Kidney (tissue), 14 donors: ENCODE results near the gene RNU7-1. TPM values are rescaled to one million over a fixed set of nuclear protein-coding genes. Genes with fewer than 3 reads are reported as not detected.
A peak's percentile ranks its signal among the peaks of the same experiment; 100 is the strongest.

ENCODE experiments used
- DNase-seq, 5 donors: peaks; one replicate each; pipeline ENCODE4 v3.0.0-alpha.2; 2013 to 2020
- FAIRE-seq: peaks from 2 replicates; lab custom pipeline; 2012; peaks lifted over from hg19 to GRCh38; lab: Jason Lieb, UNC
- H3K27ac ChIP-seq, 2 donors: one replicate each; pipeline ENCODE4 v1.7.0; 2013; ENCODE audit warnings: low read depth in 2 of 2, low read length in 2 of 2, inconsistent platforms in 1 of 2
- H3K27me3 ChIP-seq: one replicate; pipeline ENCODE4 v1.7.1; 2013; ENCODE audit warnings: low read length, inconsistent platforms; ENCODE audit not compliant: control insufficient read depth, insufficient read depth
- H3K36me3 ChIP-seq, 3 donors: one replicate each; pipeline versions ENCODE4 v1.7.0 to v1.7.1; 2013; ENCODE audit warnings: low read length in 3 of 3, control low read depth in 1 of 3, inconsistent platforms in 1 of 3; ENCODE audit not compliant: insufficient read depth in 3 of 3, control insufficient read depth in 2 of 3
- H3K4me1 ChIP-seq, 3 donors: one replicate each; pipeline versions ENCODE4 v1.7.0 to v1.7.1; 2013; ENCODE audit warnings: low read length in 3 of 3, inconsistent platforms in 1 of 3, low read depth in 1 of 3; ENCODE audit not compliant: control insufficient read depth in 2 of 3, insufficient read depth in 2 of 3
- H3K4me3 ChIP-seq, 3 donors: one replicate each; pipeline versions ENCODE4 v1.7.0 to v1.8.1; 2013; ENCODE audit warnings: low read length in 3 of 3, control low read depth in 1 of 3, inconsistent platforms in 1 of 3
- H3K9ac ChIP-seq, 3 donors: one replicate each; pipeline versions ENCODE4 v1.7.0 to v1.7.1; 2013; ENCODE audit warnings: low read length in 3 of 3, control low read depth in 1 of 3, inconsistent platforms in 1 of 3
- H3K9me3 ChIP-seq, 3 donors: one replicate each; pipeline versions ENCODE4 v1.7.0 to v1.7.1; 2013; ENCODE audit warnings: low read length in 3 of 3, control low read depth in 1 of 3, inconsistent platforms in 1 of 3; ENCODE audit not compliant: control insufficient read depth in 2 of 3, insufficient read depth in 1 of 3
- intact Hi-C: fragments of 100-400 bp; cut with DNase I; formaldehyde crosslinking; loops from one replicate; pipeline ENCODE4 v1.11.1; 2022
- polyA plus RNA-seq: library from polyadenylated mRNA; stranded (reverse); fragments of 350-450 nt; fragmentation: Illumina TruSeq; extraction: RNeasy Lipid Tissue Mini Kit (QIAGEN cat#74804); gene quantifications from one replicate; pipeline ENCODE4 v1.2.3, GENCODE V29; 2014; ENCODE audit warnings: low read depth, low replicate concordance; ENCODE audit not compliant: insufficient read depth
- total RNA-seq: library from RNA; stranded (reverse); fragmentation: NEBNext Ultra II Directional; extraction: Animal tissue kit (Norgen Biotek cat#: 25700); gene quantifications from one replicate; pipeline ENCODE4 v1.2.1, GENCODE V29; 2021
- TF ChIP-seq, protein P1 (sequence below): IDR thresholded peaks from 3 replicates; pipeline ENCODE4 v1.5.1; 2012; ENCODE audit warnings: mild to moderate bottlenecking, moderate library complexity, borderline replicate concordance; ENCODE audit not compliant: insufficient read depth; ENCODE audit errors: extremely low read depth
- donor health status: control.
- donor health status: control.
- donor health status: control.
- donor health status: control.
- donor health status: control.
- donor health status: DM: yes; HTN: yes; CAD: no.
- donor health status: Normal renal cell carcinoma (clear cell type).

The RNU7-1 gene
- total and polyA plus RNA-seq, 2 donors from 2014 or later, result not detected

GRCh38 chr12:6967651-6968100, 24.1 kb downstream of the RNU7-1 start:
- Histone ChIP-seq H3K27me3 (no peaks in the 10 kb centered on the region), H3K27ac (no peak overlapping the region), H3K36me3 (peaks cover 7 to 42% (median 27%) of the 10 kb centered on the region in 3 donors), H3K9ac (no peak overlapping the region), H3K4me3 (no peak overlapping the region), H3K4me1 (peaks cover 4 to 18% (median 6%) of the 10 kb centered on the region in 3 donors), H3K9me3 (no peaks in the 10 kb centered on the region)
- intact Hi-C loops, result no loop called here
- TF ChIP-seq, protein P1, sequence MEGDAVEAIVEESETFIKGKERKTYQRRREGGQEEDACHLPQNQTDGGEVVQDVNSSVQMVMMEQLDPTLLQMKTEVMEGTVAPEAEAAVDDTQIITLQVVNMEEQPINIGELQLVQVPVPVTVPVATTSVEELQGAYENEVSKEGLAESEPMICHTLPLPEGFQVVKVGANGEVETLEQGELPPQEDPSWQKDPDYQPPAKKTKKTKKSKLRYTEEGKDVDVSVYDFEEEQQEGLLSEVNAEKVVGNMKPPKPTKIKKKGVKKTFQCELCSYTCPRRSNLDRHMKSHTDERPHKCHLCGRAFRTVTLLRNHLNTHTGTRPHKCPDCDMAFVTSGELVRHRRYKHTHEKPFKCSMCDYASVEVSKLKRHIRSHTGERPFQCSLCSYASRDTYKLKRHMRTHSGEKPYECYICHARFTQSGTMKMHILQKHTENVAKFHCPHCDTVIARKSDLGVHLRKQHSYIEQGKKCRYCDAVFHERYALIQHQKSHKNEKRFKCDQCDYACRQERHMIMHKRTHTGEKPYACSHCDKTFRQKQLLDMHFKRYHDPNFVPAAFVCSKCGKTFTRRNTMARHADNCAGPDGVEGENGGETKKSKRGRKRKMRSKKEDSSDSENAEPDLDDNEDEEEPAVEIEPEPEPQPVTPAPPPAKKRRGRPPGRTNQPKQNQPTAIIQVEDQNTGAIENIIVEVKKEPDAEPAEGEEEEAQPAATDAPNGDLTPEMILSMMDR, result no peak
- DNase-seq, result no peak
- FAIRE-seq, result no peak

DNA sequence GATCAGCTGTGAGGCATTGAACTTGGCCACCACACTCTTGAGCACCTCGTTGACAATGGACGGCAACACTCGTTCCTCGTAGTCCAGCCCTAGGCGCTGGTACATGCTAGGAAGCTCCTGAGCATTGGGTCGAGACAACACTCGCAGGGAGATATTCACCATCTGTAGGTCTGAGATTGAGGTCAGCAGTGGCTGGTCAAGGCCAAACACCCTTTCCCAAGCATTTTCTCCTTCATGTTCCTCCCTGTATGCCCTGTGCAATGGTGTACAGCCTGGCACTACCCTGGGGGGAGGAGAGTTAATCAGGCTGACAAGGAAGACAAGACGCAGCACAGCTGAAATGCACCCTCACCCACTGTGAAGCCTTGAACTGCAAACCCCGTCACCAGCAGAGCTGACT, 24.8 kb downstream of the RNU7-1 start:
- Histone ChIP-seq H3K4me1 (peaks cover 4 to 18% (median 6%) of the 10 kb centered on the region in 3 donors), H3K27me3 (no peaks in the 10 kb centered on the region), H3K9ac (peak overlapping the region in 1 of 3 donors; percentile 76), H3K36me3 (peaks cover 7 to 42% (median 27%) of the 10 kb centered on the region in 3 donors), H3K4me3 (peak overlapping the region in 1 of 3 donors; percentile 98), H3K27ac (no peak overlapping the region), H3K9me3 (no peaks in the 10 kb centered on the region)
- TF ChIP-seq, protein P1, result no peak
- no peak for DNase-seq
- intact Hi-C loops, result no loop called here
- no peak for FAIRE-seq

- Histone ChIP-seq H3K4me1 (peaks cover 4 to 15% (median 6%) of the 10 kb centered on the region in 3 donors), H3K27ac (peak overlapping the region; percentile 73 to 90)
- intact Hi-C loops, result no loop called here
Measured at GRCh38 chr12:6970096-6970527, 26.5 kb downstream of the RNU7-1 start.

More at GRCh38 chr12:6970096-6970527, 26.5 kb downstream of the RNU7-1 start:
- Histone ChIP-seq H3K9me3 (no peaks in the 10 kb centered on the region), H3K36me3 (peaks cover 10 to 55% (median 40%) of the 10 kb centered on the region in 3 donors), H3K4me3 (peak overlapping the region; percentile 80 to 98 (median 92)), H3K27me3 (no peaks in the 10 kb centered on the region), H3K9ac (peak overlapping the region; percentile 70 to 99 (median 86))
- FAIRE-seq (no peak), DNase-seq (peak in 2 of 5 donors; percentile 34 to 89)
- TF ChIP-seq, protein P1, result no peak
